GM12878 (cell line): Measurements from ENCODE around the gene DTL. TPM values are rescaled to one million over a fixed set of nuclear protein-coding genes. Genes with fewer than 3 reads are reported as not detected.

Experiments
- ATAC-seq: fragments of 200-7000 bp; cut with Tn5 transposase; 3 replicates; pipeline ENCODE4 v1.9.1; 2020; ENCODE audit warnings: mild to moderate bottlenecking, moderate library complexity
- BruUV-seq: library from RNA; stranded (reverse); fragments of 400-500 nt; replicated peaks from 2 replicates; lab custom pipeline; 2021; lab: Mats Ljungman, UMichigan
- CTCF ChIA-PET: fragments of 300-600 bp; sonication (Branson Sonifier 250); formaldehyde crosslinking; extraction: SDS; loops from one replicate; lab custom pipeline; 2021; ENCODE audit warnings: inconsistent platforms; lab: Yijun Ruan, JAX
- POLR2A ChIA-PET: fragments of 350-600 bp; formaldehyde crosslinking; extraction: SDS; loops from one replicate; lab custom pipeline; 2021; ENCODE audit warnings: inconsistent platforms; lab: Charles Lee
- RAD21 ChIA-PET: fragments of 300-600 bp; sonication (Branson Sonifier 250); formaldehyde crosslinking; loops from one replicate; lab custom pipeline; 2023; ENCODE audit warnings: antibody characterized with exemption; ENCODE audit not compliant: unreplicated experiment; lab: Charles Lee
- SMC1A ChIA-PET: fragments of 300-600 bp; sonication (Branson Sonifier 250); formaldehyde crosslinking; loops from one replicate; lab custom pipeline; 2023; ENCODE audit not compliant: unreplicated experiment, uncharacterized antibody; lab: Charles Lee
- DNase-seq: peaks from one replicate; pipeline ENCODE4 v3.0.0-alpha.2; 2011; ENCODE audit warnings: low read depth, low spot score
- FAIRE-seq: peaks from 3 replicates; lab custom pipeline; 2011; peaks lifted over from hg19 to GRCh38; lab: Jason Lieb, UNC
- H2AFZ ChIP-seq: 2 replicates; pipeline ENCODE4 v1.6.0; 2011; ENCODE audit warnings: low read depth, low read length, control low read depth; ENCODE audit not compliant: control insufficient read depth
- H3K27ac ChIP-seq: 2 replicates; pipeline ENCODE4 v1.5.1; 2011; ENCODE audit warnings: control low read depth; ENCODE audit not compliant: control insufficient read depth, insufficient read depth
- H3K27me3 ChIP-seq, 2 experiments: replicated peaks in 1 of 2; 2 replicates each; pipeline versions ENCODE4 v1.6.0 to v1.6.1; 2011; ENCODE audit warnings: low read length in 1 of 2; ENCODE audit not compliant: control insufficient read depth in 2 of 2, insufficient read depth in 2 of 2
- H3K36me3 ChIP-seq, 2 experiments: 2 replicates each; pipeline ENCODE4 v1.5.1; 2011; ENCODE audit warnings: low read length in 1 of 2; ENCODE audit not compliant: control insufficient read depth in 2 of 2, insufficient read depth in 2 of 2
- H3K4me1 ChIP-seq: 2 replicates; pipeline ENCODE4 v1.6.1; 2011; ENCODE audit warnings: mild to moderate bottlenecking, low read length, moderate library complexity, mixed read lengths; ENCODE audit not compliant: control insufficient read depth, insufficient read depth
- H3K4me2 ChIP-seq: 2 replicates; pipeline ENCODE4 v1.6.0; 2011; ENCODE audit warnings: control low read depth; ENCODE audit not compliant: control insufficient read depth, insufficient read depth
- H3K4me3 ChIP-seq: fragments of 200-600 bp; sonication (generic); 2 replicates; pipeline ENCODE4 v1.5.1; 2016
- H3K79me2 ChIP-seq: 2 replicates; pipeline ENCODE4 v1.6.0; 2011; ENCODE audit warnings: low read length; ENCODE audit not compliant: control insufficient read depth, insufficient read depth
- H3K9ac ChIP-seq: 2 replicates; pipeline ENCODE4 v1.8.0; 2011; ENCODE audit warnings: low read length, control low read depth, mixed read lengths; ENCODE audit not compliant: control insufficient read depth, insufficient read depth
- H3K9me3 ChIP-seq: replicated peaks from 3 replicates; pipeline ENCODE4 v1.5.1; 2011; ENCODE audit warnings: mild to moderate bottlenecking, low read length; ENCODE audit not compliant: control insufficient read depth, insufficient read depth
- H4K20me1 ChIP-seq: 2 replicates; pipeline ENCODE4 v1.6.0; 2011; ENCODE audit not compliant: control insufficient read depth, insufficient read depth
- E2F8 ChIP-seq: fragments of 450-650 bp; IDR thresholded peaks from 2 replicates; pipeline ENCODE4 v1.6.1; 2018; ENCODE audit warnings: mild to moderate bottlenecking, low read depth, moderate library complexity; ENCODE audit not compliant: partially characterized antibody
- PAX8 ChIP-seq: fragments of 450-650 bp; IDR thresholded peaks from 2 replicates; pipeline ENCODE4 v1.6.1; 2017; ENCODE audit warnings: mild to moderate bottlenecking, moderate library complexity
- RB1 ChIP-seq: fragments of 450-650 bp; formaldehyde crosslinking; IDR thresholded peaks from 2 replicates; pipeline ENCODE4 v1.6.1; 2017; ENCODE audit warnings: mild to moderate bottlenecking, borderline replicate concordance
- TCF7 ChIP-seq: IDR thresholded peaks from 2 replicates; pipeline ENCODE4 v1.6.1; 2014; ENCODE audit warnings: antibody characterized with exemption, borderline replicate concordance
- ZNF384 ChIP-seq: IDR thresholded peaks from 2 replicates; pipeline ENCODE4 v1.6.1; 2012; ENCODE audit warnings: low read depth, mild to moderate bottlenecking, low read length, improper control_type of control experiment, borderline replicate concordance
- WGBS: methylation state at CpG from one replicate; pipeline ENCODE4 v1.1.6; 2016; ENCODE audit warnings: low lambda C conversion rate; ENCODE audit not compliant: insufficient replicate concordance, insufficient coverage; ENCODE audit errors: missing lambda C conversion rate; 5-methylcytosine and 5-hydroxymethylcytosine counted together
- in situ Hi-C: fragments of 300-500 bp; cut with MboI; formaldehyde crosslinking; loops from 9 replicates; pipeline ENCODE4 v1.14.3; 2018; ENCODE audit warnings: mixed read lengths
- intact Hi-C: fragments of 100-400 bp; cut with micrococcal nuclease; formaldehyde crosslinking; loops from one replicate; pipeline ENCODE4 v1.14.2; 2022; ENCODE audit not compliant: unreplicated experiment
- polyA plus RNA-seq, 11 experiments: library from polyadenylated mRNA; depleted of rRNA in 4 of 11; unstranded in 6 of 11; stranded (reverse) in 5 of 11; fragments of >200 nt; fragmentation: Nextera tagmentation in 4 of 11; fragmentation: Illumina TruSeq in 1 of 11; extraction: Ambion mirVana in 4 of 11; extraction: Trizol in 1 of 11; gene quantifications; 1 replicate in 1 of 11; 2 replicates in 10 of 11; pipeline versions ENCODE4 v1.2.1 to v1.2.3, GENCODE V29; 2011 to 2016; ENCODE audit warnings: inconsistent platforms in 2 of 11, missing spikeins in 2 of 11, low read depth in 1 of 11
- total RNA-seq, 4 experiments: library from RNA; depleted of rRNA in 3 of 4; stranded (reverse); fragments of >200 nt in 3 of 4; fragmentation: Illumina TruSeq in 1 of 4; extraction: Trizol in 1 of 4; gene quantifications; 2 replicates each; pipeline versions ENCODE4 v1.2.1 to v1.2.3, GENCODE V29; 2013 to 2021

Gene DTL
- total and polyA plus RNA-seq, 10 of the 15 experiments (the other 5 are each of a cell fraction or from before 2014, with no cell fraction given) = 24.1 to 73.4 (median 52.2) TPM

- Histone ChIP-seq H3K27me3 (no peaks in the 10 kb centered on the region), H4K20me1 (no peaks in the 10 kb centered on the region), H2AFZ (no peak overlapping the region), H3K9me3 (no peaks in the 10 kb centered on the region), H3K27ac (no peak overlapping the region), H3K4me1 (no peaks in the 10 kb centered on the region), H3K36me3 (peaks cover 4 to 6% of the 10 kb centered on the region in 2 experiments; a peak in 3 of 4 replicates), H3K9ac (no peak overlapping the region), H3K79me2 (no peaks in the 10 kb centered on the region), H3K4me3 (no peak overlapping the region), H3K4me2 (no peak overlapping the region)
- 96% methylated on average over 1 of the region's 1 CpG for WGBS
- TF ChIP-seq E2F8 (no peak), TCF7 (no peak)
- POLR2A ChIA-PET = no interaction called here
- no TSS peak for BruUV-seq
- RAD21 ChIA-PET = no interaction called here
- intact Hi-C loops = no loop called here
- in situ Hi-C loops = no loop called here
- CTCF ChIA-PET = interaction anchor here (0.6 to 2.0 kb wide), 2 partner anchors 36 to 347 kb away, joined by 3 to 8 read pairs; no protein-coding TSS in a partner anchor
- SMC1A ChIA-PET = interaction anchor here (0.8 kb wide), 1 partner anchor 11 kb away, joined by 4 read pairs; no protein-coding TSS in a partner anchor
- no peak for FAIRE-seq
- no peak for ATAC-seq
- DNase-seq = no peak
These were observed 72.6 kb downstream of the DTL start for GRCh38 chr1:212108187-212108586.

- Histone ChIP-seq H3K9ac (no peak overlapping the region), H3K27me3 (no peaks in the 10 kb centered on the region), H3K4me3 (no peak overlapping the region), H3K79me2 (no peaks in the 10 kb centered on the region), H4K20me1 (no peaks in the 10 kb centered on the region), H3K27ac (no peak overlapping the region), H3K4me2 (no peak overlapping the region), H3K36me3 (peaks cover 3 to 6% of the 10 kb centered on the region in 2 experiments; a peak in 3 of 4 replicates), H3K9me3 (no peaks in the 10 kb centered on the region), H2AFZ (no peak overlapping the region), H3K4me1 (no peaks in the 10 kb centered on the region)
- 98% methylated on average over 2 of the region's 2 CpGs for WGBS
- intact Hi-C loops = no loop called here
- ChIA-PET POLR2A (interaction anchor here (1.1 kb wide), 1 partner anchor 18 kb away, joined by 4 read pairs; no protein-coding TSS in a partner anchor), SMC1A (interaction anchor here (1.2 kb wide), 1 partner anchor 38 kb away, joined by 3 read pairs; no protein-coding TSS in a partner anchor), CTCF (no interaction called here), RAD21 (no interaction called here)
- ATAC-seq (no peak), FAIRE-seq (no peak), DNase-seq (no peak)
- TF ChIP-seq RB1 = no peak
- TF ChIP-seq PAX8 = no peak
- TF ChIP-seq ZNF384 = no peak
- in situ Hi-C loops = no loop called here
- no TSS peak for BruUV-seq
These were observed 73.4 kb downstream of the DTL start for GRCh38 chr1:212108981-212109380.
